Activated CD8-positive, alpha-beta T cell treated with anti-CD3 and anti-CD28 coated beads for 36 hours (primary cell): ENCODE data around the gene KLRC4. TPM values are rescaled to one million over a fixed set of nuclear protein-coding genes. Genes with fewer than 3 reads are reported as not detected.
"Not testable (repeated sequence)": the region's sequence is repeated elsewhere in the genome, so short reads cannot be mapped to it uniquely, and the experiment has no call there.

Source experiments
- ATAC-seq: fragments of 200-7000 bp; cut with Tn5 transposase; one replicate; pipeline ENCODE4 v1.10.0; 2021; ENCODE audit warnings: mild to moderate bottlenecking, moderate library complexity
- CTCF ChIA-PET: fragments of 350-600 bp; sonication (Branson Sonifier 250); formaldehyde crosslinking; loops from one replicate; lab custom pipeline; 2021; ENCODE audit warnings: antibody characterized with exemption; lab: Charles Lee
- POLR2A ChIA-PET: fragments of 350-600 bp; sonication (Branson Sonifier 250); formaldehyde crosslinking; loops from one replicate; lab custom pipeline; 2021; ENCODE audit warnings: antibody characterized with exemption; lab: Charles Lee
- DNase-seq: peaks from one replicate; pipeline ENCODE4 v3.0.0-alpha.2; 2020
- H3K27ac Mint-ChIP-seq: one replicate; pipeline ENCODE4 v1.8.0; 2021; ENCODE audit warnings: mild to moderate bottlenecking, mixed read lengths
- H3K27me3 Mint-ChIP-seq: one replicate; pipeline ENCODE4 v1.8.0; 2021; ENCODE audit warnings: mixed read lengths
- H3K36me3 Mint-ChIP-seq: one replicate; pipeline ENCODE4 v1.8.0; 2021; ENCODE audit warnings: low read depth, mixed read lengths
- H3K4me1 Mint-ChIP-seq: one replicate; pipeline ENCODE4 v1.8.0; 2021; ENCODE audit warnings: low read depth, mixed read lengths
- H3K4me3 Mint-ChIP-seq: one replicate; pipeline ENCODE4 v1.8.0; 2021; ENCODE audit warnings: mild to moderate bottlenecking, moderate library complexity, mixed read lengths
- H3K9me3 Mint-ChIP-seq: one replicate; pipeline ENCODE4 v1.8.0; 2021; ENCODE audit warnings: mixed read lengths
- intact Hi-C: fragments of 100-400 bp; cut with micrococcal nuclease; formaldehyde crosslinking; loops from one replicate; pipeline ENCODE4 v1.10.0; 2022
- total RNA-seq, 2 experiments: library from RNA; stranded (reverse); gene quantifications; one replicate each; pipeline ENCODE4 v1.2.3, GENCODE V29; 2021
- TF ChIP-seq, protein P1 (sequence below): fragments of 200-600 bp; IDR thresholded peaks from one replicate; pipeline ENCODE4 v1.8.0; 2022; ENCODE audit warnings: antibody characterized with exemption, mild to moderate bottlenecking

Gene KLRC4
- total RNA-seq, 2 experiments from 2014 or later = 2.9 to 3.7 TPM

DNA sequence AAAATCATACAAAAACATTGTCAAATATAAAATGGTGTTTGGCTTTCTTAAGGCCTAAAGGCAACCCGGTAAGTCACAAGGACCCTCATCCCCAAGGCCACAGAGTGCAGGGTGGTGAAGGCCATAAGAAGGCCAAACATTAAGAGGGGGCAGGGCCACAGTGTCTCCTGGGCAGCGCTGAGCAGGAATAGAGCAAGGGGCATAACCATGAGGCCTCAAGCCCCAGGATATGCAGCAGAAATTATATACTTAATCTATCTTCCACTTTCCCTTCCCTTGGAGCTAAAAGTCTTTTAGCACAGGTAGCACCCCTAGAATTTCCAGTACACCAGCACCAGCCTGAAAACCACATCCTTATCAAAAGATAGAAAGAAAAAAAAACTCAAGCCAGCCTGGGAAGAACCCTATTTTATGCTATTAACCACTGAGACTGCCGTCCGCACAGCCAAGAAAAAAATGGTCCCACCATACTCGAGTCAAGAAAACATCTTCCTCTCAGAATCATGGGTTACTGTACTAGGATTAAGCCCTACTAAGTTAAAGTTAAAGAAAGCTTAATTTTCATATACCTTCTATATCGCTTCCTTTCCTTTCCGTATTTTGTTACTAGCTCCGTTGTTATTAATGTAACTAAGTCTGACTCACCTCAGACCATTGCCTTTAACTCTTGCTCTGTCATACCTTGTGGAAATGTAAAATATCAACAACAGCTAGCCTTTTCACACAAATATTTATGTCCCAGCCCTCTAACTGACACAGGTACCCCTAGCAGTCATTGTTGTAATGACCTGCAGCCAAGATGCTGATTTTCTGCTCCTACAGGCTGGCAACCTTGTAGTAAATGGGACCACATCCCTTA lies 39.8 kb downstream of the KLRC4 start:
- ChIA-PET POLR2A (interaction anchor here (0.6 to 4.6 kb wide), 6 partner anchors 18 to 188 kb away, joined by 3 to 18 read pairs (median 5); no protein-coding TSS in a partner anchor), CTCF (interaction anchor here (0.6 to 1.4 kb wide), 4 partner anchors 133 to 192 kb away, joined by 3 to 5 read pairs (median 3); no protein-coding TSS in a partner anchor)
- Mint-ChIP-seq H3K4me1 (peaks cover 71% of the 10 kb centered on the region), H3K4me3 (peak overlapping the region; percentile 73), H3K27ac (peak overlapping the region; percentile 96), H3K27me3 (no peaks in the 10 kb centered on the region), H3K36me3 (peaks cover 72% of the 10 kb centered on the region), H3K9me3 (no peaks in the 10 kb centered on the region)
- intact Hi-C loops = loop anchor here (5.0 to 10.0 kb wide), 4 partner anchors 37 to 185 kb away; no protein-coding TSS in a partner anchor
- ATAC-seq = no peak
- TF ChIP-seq, protein P1, sequence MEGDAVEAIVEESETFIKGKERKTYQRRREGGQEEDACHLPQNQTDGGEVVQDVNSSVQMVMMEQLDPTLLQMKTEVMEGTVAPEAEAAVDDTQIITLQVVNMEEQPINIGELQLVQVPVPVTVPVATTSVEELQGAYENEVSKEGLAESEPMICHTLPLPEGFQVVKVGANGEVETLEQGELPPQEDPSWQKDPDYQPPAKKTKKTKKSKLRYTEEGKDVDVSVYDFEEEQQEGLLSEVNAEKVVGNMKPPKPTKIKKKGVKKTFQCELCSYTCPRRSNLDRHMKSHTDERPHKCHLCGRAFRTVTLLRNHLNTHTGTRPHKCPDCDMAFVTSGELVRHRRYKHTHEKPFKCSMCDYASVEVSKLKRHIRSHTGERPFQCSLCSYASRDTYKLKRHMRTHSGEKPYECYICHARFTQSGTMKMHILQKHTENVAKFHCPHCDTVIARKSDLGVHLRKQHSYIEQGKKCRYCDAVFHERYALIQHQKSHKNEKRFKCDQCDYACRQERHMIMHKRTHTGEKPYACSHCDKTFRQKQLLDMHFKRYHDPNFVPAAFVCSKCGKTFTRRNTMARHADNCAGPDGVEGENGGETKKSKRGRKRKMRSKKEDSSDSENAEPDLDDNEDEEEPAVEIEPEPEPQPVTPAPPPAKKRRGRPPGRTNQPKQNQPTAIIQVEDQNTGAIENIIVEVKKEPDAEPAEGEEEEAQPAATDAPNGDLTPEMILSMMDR = no peak
- DNase-seq = peak; percentile 33

DNA sequence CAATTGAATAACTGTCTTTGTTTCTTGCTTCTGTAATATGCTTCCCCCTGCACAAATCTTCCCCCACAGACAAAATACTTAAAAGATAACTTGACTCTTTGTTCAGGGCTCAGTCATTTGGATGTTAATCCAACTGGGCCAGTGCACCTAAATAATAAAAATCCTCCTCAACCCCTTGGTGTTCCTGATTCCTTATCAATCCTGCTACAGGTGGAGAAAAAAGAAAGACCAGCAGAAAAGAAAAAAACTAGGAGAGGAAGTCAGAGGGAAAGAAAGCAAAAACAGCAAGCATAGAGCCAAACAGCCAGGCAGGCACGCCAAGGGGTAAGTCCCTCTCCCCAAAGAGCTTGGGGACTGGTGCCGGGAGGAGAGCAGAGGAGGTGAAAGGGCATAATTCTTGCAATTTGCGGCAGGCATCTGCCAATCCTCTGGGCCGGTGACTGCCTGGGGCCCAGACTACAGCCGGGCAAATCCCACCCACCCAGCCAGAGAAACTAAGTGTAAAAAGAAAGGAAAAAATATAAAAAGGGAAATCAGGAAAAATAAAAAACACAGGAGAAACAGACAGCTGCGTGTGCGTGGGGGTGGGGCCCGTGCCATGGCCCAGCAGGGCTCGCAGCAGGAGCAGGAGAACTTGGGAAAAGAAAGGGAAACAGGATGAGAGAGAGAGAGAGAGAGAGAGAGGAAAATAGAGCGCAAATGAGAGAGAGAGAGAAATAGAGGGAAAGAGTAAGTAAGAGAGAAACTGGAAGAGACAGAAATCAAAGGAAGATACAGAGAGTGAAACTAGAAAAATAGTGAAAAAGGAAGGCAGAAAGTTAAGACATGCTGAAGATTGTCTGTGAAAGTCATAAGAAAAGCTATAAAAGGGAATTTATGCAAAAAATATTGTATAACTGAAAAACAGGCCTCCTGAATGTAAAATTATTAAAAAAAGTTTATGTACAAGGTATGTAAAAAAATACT lies 41.1 kb downstream of the KLRC4 start:
- Mint-ChIP-seq H3K27ac (peak overlapping the region; percentile 92), H3K27me3 (no peaks in the 10 kb centered on the region), H3K36me3 (peaks cover 60% of the 10 kb centered on the region), H3K4me1 (peaks cover 59% of the 10 kb centered on the region), H3K9me3 (no peaks in the 10 kb centered on the region), H3K4me3 (peak overlapping the region; percentile 60)
- intact Hi-C loops = loop anchor here (5.0 to 10.0 kb wide), 4 partner anchors 36 to 186 kb away; no protein-coding TSS in a partner anchor
- DNase-seq = no peak
- TF ChIP-seq, protein P1 = no peak
- POLR2A ChIA-PET = interaction anchor here (0.7 to 4.6 kb wide), 7 partner anchors 19 to 332 kb away, joined by 3 to 18 read pairs (median 3); no protein-coding TSS in a partner anchor
- no peak for ATAC-seq
- CTCF ChIA-PET = interaction anchor here (0.6 to 2.7 kb wide), 5 partner anchors 10 to 193 kb away, joined by 3 to 13 read pairs (median 4); no protein-coding TSS in a partner anchor

DNA sequence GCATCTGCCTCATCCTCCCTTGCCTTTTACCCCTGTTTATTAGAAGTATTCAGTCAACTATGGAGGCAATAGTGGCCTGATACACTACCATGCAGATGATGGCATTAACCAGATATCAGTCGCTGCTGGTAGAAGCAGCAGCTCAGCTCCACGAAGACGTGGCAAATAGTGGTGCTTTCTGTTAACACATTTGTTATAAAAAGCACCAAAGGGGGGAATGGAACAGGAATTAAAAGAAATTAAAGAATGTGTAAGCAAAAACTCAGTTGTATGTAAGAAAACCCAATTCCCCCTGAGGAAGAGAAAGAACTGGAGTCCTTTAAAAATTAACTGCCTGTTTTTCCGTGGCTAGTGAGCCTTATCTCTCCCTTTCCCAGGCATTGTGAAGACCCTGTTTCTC lies 41.8 kb downstream of the KLRC4 start:
- peaks cover 51% of the 10 kb centered on the region for H3K4me1 Mint-ChIP-seq
- not testable (repeated sequence) for H3K9me3 Mint-ChIP-seq, H3K27me3 Mint-ChIP-seq, DNase-seq, ATAC-seq
- peaks cover 53% of the 10 kb centered on the region for H3K36me3 Mint-ChIP-seq
- peak overlapping the region; percentile 60 for H3K4me3 Mint-ChIP-seq
- intact Hi-C loops = loop anchor here (5.0 to 10.0 kb wide), 4 partner anchors 35 to 187 kb away; no protein-coding TSS in a partner anchor
- POLR2A ChIA-PET = interaction anchor here (1.0 to 4.6 kb wide), 5 partner anchors 22 to 190 kb away, joined by 3 to 18 read pairs (median 3); no protein-coding TSS in a partner anchor
- peak overlapping the region; percentile 92 for H3K27ac Mint-ChIP-seq
- CTCF ChIA-PET = interaction anchor here (1.0 to 3.8 kb wide), 15 partner anchors 10 to 195 kb away, joined by 3 to 37 read pairs (median 6); no protein-coding TSS in a partner anchor

DNA sequence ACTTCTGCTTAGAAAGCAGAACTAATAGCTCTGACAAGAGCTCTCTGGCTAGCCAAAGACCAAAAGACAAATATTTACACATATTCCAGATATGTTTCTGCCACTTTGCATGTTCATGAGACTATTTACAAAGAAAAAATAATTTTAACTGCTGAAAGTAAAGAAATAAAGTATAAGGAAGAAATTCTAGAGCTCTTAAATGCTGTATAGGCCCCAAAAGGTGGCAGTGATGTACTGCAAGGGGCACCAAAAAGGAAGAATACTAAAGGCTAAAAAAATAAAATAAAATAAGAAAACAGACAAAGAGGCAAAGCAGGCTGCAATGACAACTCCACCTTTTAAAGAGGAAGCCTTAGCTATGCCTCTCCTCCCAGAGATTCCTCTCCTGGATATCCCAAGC lies 42.7 kb downstream of the KLRC4 start:
- DNase-seq = no peak
- Mint-ChIP-seq H3K9me3 (no peaks in the 10 kb centered on the region), H3K4me3 (no peak overlapping the region), H3K27ac (peak overlapping the region; percentile 92), H3K27me3 (no peaks in the 10 kb centered on the region), H3K4me1 (peaks cover 43% of the 10 kb centered on the region), H3K36me3 (peaks cover 53% of the 10 kb centered on the region)
- TF ChIP-seq, protein P1 = peak; percentile 24
- ATAC-seq = no peak
- POLR2A ChIA-PET = interaction anchor here (0.6 to 4.6 kb wide), 11 partner anchors 12 to 200 kb away, joined by 3 to 18 read pairs (median 3); no protein-coding TSS in a partner anchor
- CTCF ChIA-PET = interaction anchor here (0.6 to 4.0 kb wide), 29 partner anchors 8 to 356 kb away, joined by 3 to 37 read pairs (median 6); partner anchors contain the start of gene YBX3
- intact Hi-C loops = loop anchor here (5.0 to 10.0 kb wide), 4 partner anchors 35 to 188 kb away; no protein-coding TSS in a partner anchor
